ENCODE measurements around the gene PRPF31.

Gene PRPF31

DNA sequence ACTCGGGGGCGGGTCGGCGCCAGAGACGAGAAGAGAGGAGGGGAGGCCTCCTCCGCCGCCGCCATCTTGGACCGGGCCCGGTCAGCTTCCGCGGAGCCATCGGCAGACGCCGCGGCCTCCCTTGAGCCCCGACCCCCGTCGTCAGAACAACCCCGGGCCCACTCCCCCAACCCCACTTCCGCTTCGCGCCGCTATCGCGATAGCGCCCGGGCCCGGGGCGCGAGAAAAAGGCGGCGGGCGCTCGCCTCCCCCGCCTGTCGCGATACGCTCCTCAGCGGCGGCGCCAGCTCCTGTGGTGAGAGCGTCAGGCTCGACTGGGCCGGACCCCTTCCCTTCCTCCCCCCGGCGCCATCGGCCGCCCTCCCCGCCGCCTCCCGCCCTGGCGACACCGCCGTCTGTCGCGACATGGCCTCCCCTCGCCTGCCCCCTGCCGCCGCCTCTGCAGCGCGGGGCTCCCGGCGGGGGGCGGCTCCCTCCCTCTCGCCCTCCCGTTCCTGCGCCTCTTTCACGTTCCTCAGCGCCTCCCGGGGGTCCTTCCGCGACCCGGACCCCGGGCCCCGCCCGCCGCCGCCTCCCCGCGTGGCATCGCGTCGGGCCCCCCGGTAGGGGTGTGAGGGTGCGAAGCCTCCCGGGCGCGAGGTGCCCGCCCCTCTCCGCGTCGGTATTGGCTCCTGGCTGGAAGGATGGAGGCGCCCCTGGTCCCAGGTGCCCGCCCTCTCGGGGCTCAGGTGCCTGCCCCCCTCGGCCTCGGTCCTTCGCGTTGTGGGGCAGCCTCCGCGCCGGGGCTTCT, 22.3 kb downstream of the PRPF31 start, which contains the start of gene CNOT3:
CNOT3 (plus strand) TSS at position 64 of the 790 bp plus-strand sequence. CDS start 5,217 bp downstream, outside the sequence.
- Histone ChIP-seq H3K9me3 (replicated peaks in 1 of 2; ENCODE audit: control insufficient read depth in 2 of 2, insufficient read depth in 1 of 2, low read depth in 1 of 2, low read length in 2 of 2) (peaks cover 3% of the 10 kb centered on the region in 2 donors), H2BK120ac (ENCODE audit: low read depth, low read length) (peak within 1 kb of the TSS; percentile 72), H2AFZ (ENCODE audit: low read length) (peak within 1 kb of the TSS; percentile 78), H3K18ac (ENCODE audit: low read length) (peak within 1 kb of the TSS; percentile 99), H3K23ac (ENCODE audit: low read depth, low read length, poor library complexity) (peak within 1 kb of the TSS; percentile 98), H2BK15ac (ENCODE audit: low read length) (peak within 1 kb of the TSS; percentile 32), H3K4me1 (ENCODE audit: control insufficient read depth in 2 of 2, insufficient read depth in 1 of 2, low read depth in 1 of 2, low read length in 2 of 2) (peaks cover 16% of the 10 kb centered on the region in 2 donors), H3K36me3 (replicated peaks in 1 of 2; ENCODE audit: control insufficient read depth in 2 of 2, insufficient read depth in 2 of 2, low read length in 2 of 2) (peaks cover 25 to 42% of the 10 kb centered on the region in 2 donors), H3K9ac (ENCODE audit: low read depth, low read length, poor library complexity) (peak within 1 kb of the TSS; percentile 95), H3K79me1 (ENCODE audit: low read depth, low read length) (peaks cover 35% of the 10 kb centered on the region), H2BK5ac (ENCODE audit: low read length) (peak within 1 kb of the TSS; percentile 96), H3K27ac (replicated peaks; ENCODE audit: low read length) (peak within 1 kb of the TSS; percentile 28), H3K4me3 (ENCODE audit: low read length in 2 of 2) (peak within 1 kb of the TSS; percentile 68 to 90), H4K8ac (ENCODE audit: low read depth, low read length) (no peak within 1 kb of the TSS), H3K4me2 (ENCODE audit: insufficient read depth, low read length, poor library complexity, severe bottlenecking) (peak within 1 kb of the TSS; percentile 84), H2BK12ac (ENCODE audit: low read length) (no peak within 1 kb of the TSS), H3K4ac (ENCODE audit: low read length) (no peak within 1 kb of the TSS), H4K91ac (ENCODE audit: low read depth, low read length, poor library complexity) (no peak within 1 kb of the TSS), H2AK5ac (ENCODE audit: low read depth, low read length) (peak within 1 kb of the TSS; percentile 95), H3K27me3 (ENCODE audit: control insufficient read depth in 3 of 3, insufficient read depth in 3 of 3, low read depth in 1 of 3, low read length in 3 of 3) (no peaks in the 10 kb centered on the region), H3K14ac (ENCODE audit: low read length) (peak within 1 kb of the TSS; percentile 86)
- DNase-seq (ENCODE audit: low spot score), result no peak
- no CpG with 5 or more reads among the region's 103 CpGs for WGBS, 2 donors (ENCODE audit: extremely low coverage in 2 of 2, insufficient read length in 2 of 2, insufficient replicate concordance in 1 of 2)

DNA sequence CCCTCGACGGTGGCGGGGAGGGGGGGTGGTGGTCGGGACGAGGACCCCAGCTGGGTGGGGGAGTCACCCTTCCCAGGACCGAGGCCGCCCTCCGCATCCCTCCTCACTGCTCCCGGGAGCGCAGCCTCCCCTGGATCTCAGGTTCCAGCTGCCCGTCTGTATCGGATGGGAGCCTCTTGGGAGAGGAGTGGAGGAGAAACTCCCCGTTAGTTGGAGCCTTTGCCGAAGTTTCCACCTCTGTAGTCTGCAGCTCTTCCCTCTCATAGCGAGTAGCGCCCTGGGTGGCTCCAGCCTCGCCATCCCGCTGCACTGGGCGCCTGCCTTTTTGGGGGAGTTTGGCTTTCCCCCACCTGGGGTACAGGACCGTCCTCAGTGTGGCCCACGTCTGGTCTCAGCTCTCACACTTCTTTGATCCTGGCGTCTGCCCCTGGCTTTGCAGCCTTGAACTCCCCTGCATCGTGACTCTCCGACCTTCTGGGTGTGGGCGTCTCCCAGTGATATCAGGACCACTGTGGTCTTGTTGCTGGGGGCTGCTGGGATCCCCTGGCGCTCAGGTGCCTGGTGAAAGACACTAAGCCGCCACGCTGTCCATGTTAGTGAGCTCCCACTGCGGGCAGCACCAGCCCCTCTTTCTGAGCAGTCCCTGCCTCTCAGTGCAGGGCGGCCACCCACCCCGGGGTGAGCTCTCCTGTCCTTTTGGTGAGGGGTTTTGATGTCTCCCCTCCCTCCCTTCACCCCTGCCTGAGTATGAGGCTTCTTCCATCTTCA, 23.1 kb downstream of the PRPF31 start:
- no peak overlapping the region for H2AFZ ChIP-seq (ENCODE audit: low read length)
- DNase-seq (ENCODE audit: low spot score), result no peak
- H3K36me3 ChIP-seq (replicated peaks in 1 of 2; ENCODE audit: control insufficient read depth in 2 of 2, insufficient read depth in 2 of 2, low read length in 2 of 2), result peaks cover 33 to 50% of the 10 kb centered on the region in 2 donors
- no CpG with 5 or more reads among the region's 31 CpGs for WGBS, 2 donors (ENCODE audit: extremely low coverage in 2 of 2, insufficient read length in 2 of 2, insufficient replicate concordance in 1 of 2)
- H3K79me1 ChIP-seq (ENCODE audit: low read depth, low read length), result peaks cover 37% of the 10 kb centered on the region
- H3K27ac ChIP-seq (replicated peaks; ENCODE audit: low read length), result no peak overlapping the region
- H2BK15ac ChIP-seq (ENCODE audit: low read length), result no peak overlapping the region
- peak overlapping the region; percentile 84 for H3K4me2 ChIP-seq (ENCODE audit: insufficient read depth, low read length, poor library complexity, severe bottlenecking)
- H2AK5ac ChIP-seq (ENCODE audit: low read depth, low read length), result peak overlapping the region; percentile 95
- no peak overlapping the region for H3K14ac ChIP-seq (ENCODE audit: low read length)
- H4K91ac ChIP-seq (ENCODE audit: low read depth, low read length, poor library complexity), result no peak overlapping the region
- peak overlapping the region; percentile 68 to 90 for H3K4me3 ChIP-seq (ENCODE audit: low read length in 2 of 2)
- peak overlapping the region; percentile 98 for H3K23ac ChIP-seq (ENCODE audit: low read depth, low read length, poor library complexity)
- H3K9ac ChIP-seq (ENCODE audit: low read depth, low read length, poor library complexity), result peak overlapping the region; percentile 95
- no peaks in the 10 kb centered on the region for H3K27me3 ChIP-seq (ENCODE audit: control insufficient read depth in 3 of 3, insufficient read depth in 3 of 3, low read depth in 1 of 3, low read length in 3 of 3)
- no peak overlapping the region for H4K8ac ChIP-seq (ENCODE audit: low read depth, low read length)
- no peak overlapping the region for H2BK12ac ChIP-seq (ENCODE audit: low read length)
- peak overlapping the region; percentile 72 for H2BK120ac ChIP-seq (ENCODE audit: low read depth, low read length)
- H3K4me1 ChIP-seq (ENCODE audit: control insufficient read depth in 2 of 2, insufficient read depth in 1 of 2, low read depth in 1 of 2, low read length in 2 of 2), result peaks cover 16% of the 10 kb centered on the region in 2 donors
- peaks cover under 1 to 1% of the 10 kb centered on the region in 2 donors for H3K9me3 ChIP-seq (replicated peaks in 1 of 2; ENCODE audit: control insufficient read depth in 2 of 2, insufficient read depth in 1 of 2, low read depth in 1 of 2, low read length in 2 of 2)
- H2BK5ac ChIP-seq (ENCODE audit: low read length), result peak overlapping the region; percentile 96
- peak overlapping the region; percentile 99 for H3K18ac ChIP-seq (ENCODE audit: low read length)
- H3K4ac ChIP-seq (ENCODE audit: low read length), result no peak overlapping the region

DNA sequence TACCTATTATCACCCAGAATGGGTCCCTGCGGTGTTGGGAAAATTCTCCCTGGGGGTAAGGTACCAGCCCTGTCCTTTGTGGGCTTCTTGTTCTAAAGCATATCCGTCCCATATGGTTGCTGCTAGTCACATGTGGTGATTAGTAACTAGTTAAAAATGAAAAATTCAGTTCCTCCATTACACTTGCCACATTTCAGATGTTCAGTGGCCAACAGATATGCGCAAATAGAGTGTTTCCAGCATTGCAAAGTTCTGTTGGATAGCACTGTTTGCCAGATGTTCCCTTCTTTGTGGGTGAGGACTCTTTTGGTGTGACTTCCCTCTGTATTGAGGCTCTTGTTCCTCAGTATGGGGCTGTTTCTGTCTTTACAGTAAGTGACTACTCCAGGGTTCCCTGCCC, 25.8 kb downstream of the PRPF31 start:
- Histone ChIP-seq H3K4me2 (ENCODE audit: insufficient read depth, low read length, poor library complexity, severe bottlenecking) (no peak overlapping the region), H3K4me3 (ENCODE audit: low read length in 2 of 2) (no peak overlapping the region), H2AK5ac (ENCODE audit: low read depth, low read length) (no peak overlapping the region), H3K18ac (ENCODE audit: low read length) (no peak overlapping the region), H2BK12ac (ENCODE audit: low read length) (no peak overlapping the region), H4K91ac (ENCODE audit: low read depth, low read length, poor library complexity) (no peak overlapping the region), H4K8ac (ENCODE audit: low read depth, low read length) (no peak overlapping the region), H3K36me3 (replicated peaks in 1 of 2; ENCODE audit: control insufficient read depth in 2 of 2, insufficient read depth in 2 of 2, low read length in 2 of 2) (peaks cover 59 to 76% of the 10 kb centered on the region in 2 donors), H3K27me3 (ENCODE audit: control insufficient read depth in 3 of 3, insufficient read depth in 3 of 3, low read depth in 1 of 3, low read length in 3 of 3) (no peaks in the 10 kb centered on the region), H2BK120ac (ENCODE audit: low read depth, low read length) (no peak overlapping the region), H3K79me1 (ENCODE audit: low read depth, low read length) (peaks cover 42% of the 10 kb centered on the region), H3K9me3 (replicated peaks in 1 of 2; ENCODE audit: control insufficient read depth in 2 of 2, insufficient read depth in 1 of 2, low read depth in 1 of 2, low read length in 2 of 2) (no peaks in the 10 kb centered on the region), H2BK5ac (ENCODE audit: low read length) (no peak overlapping the region), H3K4ac (ENCODE audit: low read length) (no peak overlapping the region), H3K4me1 (ENCODE audit: control insufficient read depth in 2 of 2, insufficient read depth in 1 of 2, low read depth in 1 of 2, low read length in 2 of 2) (peaks cover 10% of the 10 kb centered on the region in 2 donors), H3K9ac (ENCODE audit: low read depth, low read length, poor library complexity) (no peak overlapping the region), H3K23ac (ENCODE audit: low read depth, low read length, poor library complexity) (no peak overlapping the region), H2AFZ (ENCODE audit: low read length) (no peak overlapping the region), H2BK15ac (ENCODE audit: low read length) (no peak overlapping the region), H3K14ac (ENCODE audit: low read length) (no peak overlapping the region), H3K27ac (replicated peaks; ENCODE audit: low read length) (no peak overlapping the region)
- DNase-seq (ENCODE audit: low spot score), result no peak
- no CpG with 5 or more reads among the region's 3 CpGs for WGBS, 2 donors (ENCODE audit: extremely low coverage in 2 of 2, insufficient read length in 2 of 2, insufficient replicate concordance in 1 of 2)

All from neuronal stem cell (in vitro differentiated cells).